Heart left ventricle (tissue), 13 donors: ENCODE results near the gene KDM2A.

Experiments
- POLR2A ChIP-seq, 2 donors: fragments of 450-650 bp; IDR thresholded peaks; one replicate each; pipeline ENCODE4 v1.6.1; 2017; ENCODE audit warnings: antibody characterized with exemption in 2 of 2, mild to moderate bottlenecking in 2 of 2, moderate library complexity in 2 of 2
- TF ChIP-seq, protein P1 (sequence below), 12 donors: fragments of 200-600 bp; sonication (generic) in 4 of 12; IDR thresholded peaks; one replicate each; pipeline versions ENCODE4 v1.5.0 to v1.8.0; 2018 to 2022; ENCODE audit warnings: antibody characterized with exemption in 12 of 12, mild to moderate bottlenecking in 5 of 12
- donor health status: ischemic (EF 13 %, LVEDD 7.1; RV severe dilation, severe dysfunction).
- donor health status: DM: no; HTN: yes; CAD: no.
- donor health status: DM: no; HTN: no; CAD: no.
- donor health status: ischemic (EF 25% LVEDD 6.9; RV normal size, moderate dysfunction).
- donor health status: ischemic (EF 25% LVEDD 5.7; RV mildly dilated, moderate dysfunction).
- donor health status: ischemic (EF 35%, LVEDD 5.7; RV mildly dilated, moderate dysfunction).
- donor health status: nonischemic (EF 11% LVEDD 7.7; RV severe dilation, severe dysfunction).
- donor health status: DM: yes; HTN: yes; CAD: no.
- donor health status: PGD.
- donor health status: ischemic (EF 29% LVEDD 5.4; RV normal size, mild dysfunction).
- donor health status: nonischemic (EF 23%, LVEDD 6.1; RV moderate dilation, normal function).

GRCh38 chr11:67116758-67117105 lies 2.3 kb upstream of the KDM2A start:
- TF ChIP-seq, protein P1, sequence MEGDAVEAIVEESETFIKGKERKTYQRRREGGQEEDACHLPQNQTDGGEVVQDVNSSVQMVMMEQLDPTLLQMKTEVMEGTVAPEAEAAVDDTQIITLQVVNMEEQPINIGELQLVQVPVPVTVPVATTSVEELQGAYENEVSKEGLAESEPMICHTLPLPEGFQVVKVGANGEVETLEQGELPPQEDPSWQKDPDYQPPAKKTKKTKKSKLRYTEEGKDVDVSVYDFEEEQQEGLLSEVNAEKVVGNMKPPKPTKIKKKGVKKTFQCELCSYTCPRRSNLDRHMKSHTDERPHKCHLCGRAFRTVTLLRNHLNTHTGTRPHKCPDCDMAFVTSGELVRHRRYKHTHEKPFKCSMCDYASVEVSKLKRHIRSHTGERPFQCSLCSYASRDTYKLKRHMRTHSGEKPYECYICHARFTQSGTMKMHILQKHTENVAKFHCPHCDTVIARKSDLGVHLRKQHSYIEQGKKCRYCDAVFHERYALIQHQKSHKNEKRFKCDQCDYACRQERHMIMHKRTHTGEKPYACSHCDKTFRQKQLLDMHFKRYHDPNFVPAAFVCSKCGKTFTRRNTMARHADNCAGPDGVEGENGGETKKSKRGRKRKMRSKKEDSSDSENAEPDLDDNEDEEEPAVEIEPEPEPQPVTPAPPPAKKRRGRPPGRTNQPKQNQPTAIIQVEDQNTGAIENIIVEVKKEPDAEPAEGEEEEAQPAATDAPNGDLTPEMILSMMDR (IDR thresholded peaks at IDR 0.05) = no peak
- TF ChIP-seq POLR2A (IDR thresholded peaks at IDR 0.05) = no peak
